NCI-H187 treated with DMSO at 0.1 percent for 48 hours (cell line): ENCODE data around the gene TPSG1.
"Not testable (repeated sequence)": the region's sequence is repeated elsewhere in the genome, so short reads cannot be mapped to it uniquely, and the experiment has no call there.

Experiments
- DNase-seq: peaks from one replicate; lab custom pipeline; 2025; lab: John Stamatoyannopoulos, UW

The TPSG1 gene

GRCh38 chr16:1256874-1257322 lies 31.8 kb upstream of the TPSG1 start:
- no peak for DNase-seq

GRCh38 chr16:1256296-1256873 lies 31.3 kb upstream of the TPSG1 start:
- DNase-seq = not testable (repeated sequence)

- not testable (repeated sequence) for DNase-seq
These were observed 30.4 kb upstream of the TPSG1 start, which contains the start of gene TPSD1 for GRCh38 chr16:1255276-1256122. TSS of gene TPSD1 (plus strand) at chr16:1256069. CDS start at chr16:1256281, 212 bp downstream.

GRCh38 chr16:1254821-1255220 lies 29.8 kb upstream of the TPSG1 start:
- DNase-seq = not testable (repeated sequence)

- DNase-seq = not testable (repeated sequence)
These were observed 28.8 kb upstream of the TPSG1 start for GRCh38 chr16:1253701-1254364.

GRCh38 chr16:1249031-1249755 lies 24.1 kb upstream of the TPSG1 start:
- not testable (repeated sequence) for DNase-seq

GRCh38 chr16:1247903-1248537 lies 23.0 kb upstream of the TPSG1 start:
- not testable (repeated sequence) for DNase-seq

- DNase-seq = no peak
These were observed 20.5 kb upstream of the TPSG1 start for GRCh38 chr16:1245452-1246020.

- DNase-seq = no peak
These were observed 19.8 kb upstream of the TPSG1 start for GRCh38 chr16:1244881-1245280.

- DNase-seq = not testable (repeated sequence)
These were observed 19.1 kb upstream of the TPSG1 start for GRCh38 chr16:1243907-1244850.

- not testable (repeated sequence) for DNase-seq
These were observed 18.3 kb upstream of the TPSG1 start for GRCh38 chr16:1243363-1243762.

- DNase-seq = not testable (repeated sequence)
These were observed 16.0 kb upstream of the TPSG1 start for GRCh38 chr16:1241081-1241480.

GRCh38 chr16:1240436-1240835 lies 15.4 kb upstream of the TPSG1 start, which contains the start of gene TPSAB1:
TSS of gene TPSAB1 (plus strand) at chr16:1240705. CDS start at chr16:1240939, 234 bp downstream.
- not testable (repeated sequence) for DNase-seq

GRCh38 chr16:1239575-1239974 lies 14.5 kb upstream of the TPSG1 start:
- DNase-seq = not testable (repeated sequence)

- not testable (repeated sequence) for DNase-seq
These were observed 13.8 kb upstream of the TPSG1 start for GRCh38 chr16:1238909-1239308.

- no peak for DNase-seq
These were observed 12.9 kb upstream of the TPSG1 start for GRCh38 chr16:1237990-1238389.

GRCh38 chr16:1236659-1237058 lies 11.6 kb upstream of the TPSG1 start:
- DNase-seq = not testable (repeated sequence)

- not testable (repeated sequence) for DNase-seq
These were observed 7.1 kb upstream of the TPSG1 start for GRCh38 chr16:1232049-1232748.

GRCh38 chr16:1231301-1231700 lies 6.2 kb upstream of the TPSG1 start:
- not testable (repeated sequence) for DNase-seq
